Measurements from ENCODE around the gene EGF.

Gene EGF

DNA sequence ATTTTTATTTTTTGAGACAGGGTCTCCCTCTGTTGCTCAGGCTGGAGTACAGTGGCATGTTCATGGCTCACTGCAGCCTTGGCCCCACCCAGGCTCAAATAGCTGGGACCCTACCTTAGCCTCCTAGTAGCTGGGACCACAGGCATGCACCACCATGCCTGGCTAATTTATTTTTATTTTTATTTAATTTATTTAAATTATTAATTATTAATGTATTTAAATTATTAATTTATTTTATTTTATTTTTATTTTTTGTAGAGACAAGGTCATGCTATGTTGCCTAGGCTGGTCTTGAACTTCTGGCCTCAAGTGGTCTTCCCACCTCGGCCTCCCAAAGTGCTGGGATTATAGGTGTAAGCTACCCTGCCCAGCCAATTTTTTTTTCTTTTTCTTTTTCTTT, 69.3 kb downstream of the EGF start:
- no peak overlapping the region for H3K4me3 Mint-ChIP-seq
- H3K36me3 Mint-ChIP-seq: no peaks in the 10 kb centered on the region
- no peaks in the 10 kb centered on the region for H3K4me1 Mint-ChIP-seq
- no peak for ATAC-seq (ENCODE audit: low read depth)
- DNase-seq (ENCODE audit: low spot score in 2 of 2): no peak
- H3K27ac Mint-ChIP-seq: no peak overlapping the region
- H3K27me3 Mint-ChIP-seq: peaks cover 10% of the 10 kb centered on the region
- H3K9me3 Mint-ChIP-seq: no peaks in the 10 kb centered on the region

DNA sequence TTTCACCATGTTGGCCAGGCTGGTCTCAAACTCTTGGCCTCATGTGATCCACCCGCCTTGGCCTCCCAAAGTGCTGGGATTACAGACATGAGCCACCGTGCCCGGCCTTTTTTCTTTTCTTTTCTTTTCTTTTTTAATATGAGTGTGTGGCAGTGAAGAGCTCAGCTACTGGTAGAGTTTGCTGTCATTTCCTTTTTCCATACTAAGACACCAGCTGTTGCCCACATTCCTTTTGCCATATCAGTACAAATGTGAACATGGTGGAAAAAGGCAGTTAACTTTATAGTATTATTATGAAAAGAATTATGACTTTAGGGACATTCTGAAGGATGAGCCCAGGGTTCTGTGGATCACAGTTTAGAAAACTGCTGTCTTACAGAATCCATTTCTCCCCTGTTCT, 69.8 kb downstream of the EGF start:
- no peaks in the 10 kb centered on the region for H3K36me3 Mint-ChIP-seq
- peaks cover 10% of the 10 kb centered on the region for H3K27me3 Mint-ChIP-seq
- no peak for ATAC-seq (ENCODE audit: low read depth)

DNA sequence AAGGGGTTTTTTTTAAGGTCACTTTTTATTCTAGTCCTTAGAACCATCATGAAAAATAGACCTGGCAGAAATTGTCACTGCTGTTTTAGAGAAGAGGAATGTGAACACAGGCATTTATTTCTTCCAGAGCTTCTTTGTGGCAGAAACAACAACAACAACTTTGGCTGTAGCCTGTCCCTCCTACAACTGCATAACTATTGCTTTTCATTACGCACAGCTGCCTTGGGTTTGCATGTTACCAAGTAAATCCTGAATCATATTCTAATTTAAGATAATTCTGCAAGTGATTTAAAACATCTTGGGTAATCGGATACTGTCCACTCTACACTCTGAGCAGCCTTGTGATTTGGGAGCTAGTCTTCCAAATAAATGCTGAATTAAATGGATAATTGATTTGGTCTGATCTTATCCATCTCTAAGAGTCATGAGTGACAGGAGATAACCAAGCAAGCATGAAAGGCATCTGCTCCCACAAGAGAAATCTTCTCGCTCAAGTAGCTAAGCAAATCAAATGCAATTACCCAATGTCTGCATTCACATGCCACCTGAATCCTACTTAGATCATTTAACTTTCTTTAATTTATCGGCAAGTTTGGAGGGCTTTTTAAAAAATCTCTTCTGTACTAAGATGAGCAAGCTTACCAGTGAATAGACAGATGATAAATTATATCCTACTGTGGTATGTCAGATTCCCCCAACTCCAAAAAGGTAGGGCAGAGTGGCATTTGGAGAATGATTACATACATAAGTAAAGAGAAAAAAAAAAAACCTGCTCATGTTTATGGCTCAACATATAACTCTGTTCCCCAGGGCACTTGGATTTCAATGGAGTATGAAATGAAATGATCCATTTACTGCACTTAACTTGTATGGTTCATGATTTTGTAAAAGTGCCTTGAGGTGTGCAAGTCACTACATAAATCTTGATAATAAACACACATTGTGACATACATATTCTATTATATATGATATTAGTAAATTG, 73.6 kb downstream of the EGF start:
- H3K4me1 Mint-ChIP-seq: peaks cover 11% of the 10 kb centered on the region
- no peak overlapping the region for H3K27ac Mint-ChIP-seq
- H3K4me3 Mint-ChIP-seq: no peak overlapping the region
- H3K36me3 Mint-ChIP-seq: peaks cover 6% of the 10 kb centered on the region
- ATAC-seq (ENCODE audit: low read depth) (no peak), DNase-seq (ENCODE audit: low spot score in 2 of 2) (no peak)
- H3K9me3 Mint-ChIP-seq: peaks cover 7% of the 10 kb centered on the region
- peaks cover 2% of the 10 kb centered on the region for H3K27me3 Mint-ChIP-seq

More for the DNA sequence above, 69.8 kb downstream of the EGF start:
- H3K9me3 Mint-ChIP-seq: no peaks in the 10 kb centered on the region
- H3K4me3 Mint-ChIP-seq: no peak overlapping the region
- DNase-seq (ENCODE audit: low spot score in 2 of 2): no peak
- H3K27ac Mint-ChIP-seq: no peak overlapping the region
- no peaks in the 10 kb centered on the region for H3K4me1 Mint-ChIP-seq

DNA sequence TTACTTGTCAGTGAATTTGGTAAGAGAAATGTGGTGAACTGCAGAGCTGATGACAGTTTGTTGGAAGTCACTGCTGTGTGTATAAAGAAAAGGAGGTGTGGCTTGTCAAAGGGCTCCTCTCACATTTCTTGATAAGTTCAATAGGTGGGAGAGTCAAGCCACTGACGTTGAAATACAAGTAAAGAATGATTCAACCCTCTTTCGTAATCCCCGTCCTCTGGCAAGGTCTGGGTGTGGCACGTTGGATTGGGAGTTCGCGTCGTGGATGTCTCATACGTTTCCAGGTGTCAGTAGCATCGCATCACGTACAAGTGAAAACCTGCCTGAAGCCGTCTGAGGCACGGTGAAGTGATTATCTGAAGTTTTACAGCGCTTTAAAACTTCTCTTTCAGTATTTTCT, 76.4 kb downstream of the EGF start:
- Mint-ChIP-seq H3K27me3 (no peaks in the 10 kb centered on the region), H3K36me3 (peaks cover 7% of the 10 kb centered on the region), H3K27ac (no peak overlapping the region), H3K9me3 (peaks cover 8% of the 10 kb centered on the region), H3K4me1 (peaks cover 13% of the 10 kb centered on the region), H3K4me3 (no peak overlapping the region)
- DNase-seq (ENCODE audit: low spot score in 2 of 2) (no peak), ATAC-seq (ENCODE audit: low read depth) (no peak)

- no peak for DNase-seq (ENCODE audit: low spot score in 2 of 2)
- peaks cover 19% of the 10 kb centered on the region for H3K4me1 Mint-ChIP-seq
- H3K9me3 Mint-ChIP-seq: peaks cover 8% of the 10 kb centered on the region
- peaks cover 7% of the 10 kb centered on the region for H3K36me3 Mint-ChIP-seq
- ATAC-seq (ENCODE audit: low read depth): no peak
- H3K27ac Mint-ChIP-seq: no peak overlapping the region
- H3K4me3 Mint-ChIP-seq: no peak overlapping the region
- no peaks in the 10 kb centered on the region for H3K27me3 Mint-ChIP-seq
These were observed 76.9 kb downstream of the EGF start for GRCh38 chr4:109989618-109990017.

GRCh38 chr4:109990261-109991257, 77.9 kb downstream of the EGF start:
- peak overlapping the region; percentile 76 for H3K27ac Mint-ChIP-seq
- DNase-seq (ENCODE audit: low spot score in 2 of 2) (peak; percentile 19 to 21), ATAC-seq (ENCODE audit: low read depth) (peak; percentile 84)
- H3K9me3 Mint-ChIP-seq: peaks cover 8% of the 10 kb centered on the region
- peaks cover 1% of the 10 kb centered on the region for H3K27me3 Mint-ChIP-seq
- peaks cover 22% of the 10 kb centered on the region for H3K4me1 Mint-ChIP-seq
- peaks cover 7% of the 10 kb centered on the region for H3K36me3 Mint-ChIP-seq
- no peak overlapping the region for H3K4me3 Mint-ChIP-seq

DNA sequence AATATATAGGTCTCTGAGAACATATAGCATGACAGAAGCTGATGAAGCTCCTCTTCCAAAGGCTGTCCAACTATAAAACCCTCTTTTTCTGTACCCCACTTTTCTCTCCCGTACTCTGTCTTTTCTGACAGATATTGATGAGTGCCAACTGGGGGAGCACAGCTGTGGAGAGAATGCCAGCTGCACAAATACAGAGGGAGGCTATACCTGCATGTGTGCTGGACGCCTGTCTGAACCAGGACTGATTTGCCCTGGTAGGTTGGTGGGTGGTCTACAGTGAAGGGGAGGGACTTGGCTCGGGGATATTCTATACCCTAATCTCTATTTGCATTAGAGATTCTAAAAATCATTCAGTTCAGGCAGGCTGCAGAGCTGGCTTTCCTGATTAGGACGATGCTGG, 80.4 kb downstream of the EGF start:
- Mint-ChIP-seq H3K4me1 (peaks cover 22% of the 10 kb centered on the region), H3K4me3 (no peak overlapping the region), H3K36me3 (peaks cover 7% of the 10 kb centered on the region), H3K9me3 (peaks cover 8% of the 10 kb centered on the region), H3K27me3 (peaks cover 1% of the 10 kb centered on the region), H3K27ac (no peak overlapping the region)
- no peak for DNase-seq (ENCODE audit: low spot score in 2 of 2)
- ATAC-seq (ENCODE audit: low read depth): no peak

- Mint-ChIP-seq H3K4me1 (peaks cover 22% of the 10 kb centered on the region), H3K36me3 (peaks cover 7% of the 10 kb centered on the region), H3K27ac (no peak overlapping the region), H3K27me3 (peaks cover 1% of the 10 kb centered on the region), H3K9me3 (peaks cover 8% of the 10 kb centered on the region), H3K4me3 (no peak overlapping the region)
- ATAC-seq (ENCODE audit: low read depth) (peak; percentile 47), DNase-seq (ENCODE audit: low spot score in 2 of 2) (no peak)
These were observed 81.7 kb downstream of the EGF start for GRCh38 chr4:109994415-109994827.

- peaks cover 4% of the 10 kb centered on the region for H3K27me3 Mint-ChIP-seq
- no peak overlapping the region for H3K4me3 Mint-ChIP-seq
- ATAC-seq (ENCODE audit: low read depth) (no peak), DNase-seq (ENCODE audit: low spot score in 2 of 2) (no peak)
- H3K9me3 Mint-ChIP-seq: no peaks in the 10 kb centered on the region
- H3K27ac Mint-ChIP-seq: no peak overlapping the region
- peaks cover 9% of the 10 kb centered on the region for H3K4me1 Mint-ChIP-seq
- H3K36me3 Mint-ChIP-seq: no peaks in the 10 kb centered on the region
These were observed 83.8 kb downstream of the EGF start for GRCh38 chr4:109996526-109996925.

DNA sequence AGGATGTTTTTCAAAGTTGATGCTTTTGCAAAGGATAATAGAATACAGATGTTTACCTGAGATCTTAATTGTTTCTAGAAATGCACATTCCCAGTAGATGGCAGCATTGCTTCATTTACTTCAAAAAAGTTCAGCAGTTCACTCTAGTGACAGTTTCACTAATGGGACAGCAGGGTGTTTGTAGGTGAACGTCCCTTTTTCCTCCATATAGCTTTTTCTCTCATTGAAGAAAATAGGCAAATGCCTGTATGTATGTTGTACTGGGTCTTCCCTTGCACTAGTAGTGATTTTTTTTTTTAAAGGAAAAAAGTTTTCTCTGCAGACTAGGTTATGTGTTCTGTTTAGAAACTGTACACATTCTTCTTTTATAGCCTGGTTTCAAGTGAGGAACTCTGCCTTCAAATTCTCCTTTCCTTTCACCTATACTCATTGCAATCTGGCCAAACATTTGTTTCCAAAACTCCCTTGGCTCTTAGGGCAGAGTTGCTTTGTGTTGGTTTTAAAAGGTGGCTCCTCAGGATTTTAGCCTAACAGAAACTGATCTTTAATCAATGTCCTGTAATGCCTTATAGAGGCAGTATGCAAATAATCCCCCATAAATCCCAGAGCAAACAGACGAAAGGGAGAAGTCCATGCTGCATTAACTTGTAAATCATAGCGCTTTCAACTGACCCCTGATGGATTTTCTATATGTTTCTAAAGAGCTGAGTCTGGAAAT, 86.3 kb downstream of the EGF start:
- Mint-ChIP-seq H3K36me3 (no peaks in the 10 kb centered on the region), H3K27me3 (peaks cover 8% of the 10 kb centered on the region), H3K27ac (no peak overlapping the region), H3K9me3 (no peaks in the 10 kb centered on the region), H3K4me1 (peaks cover 9% of the 10 kb centered on the region), H3K4me3 (no peak overlapping the region)
- peak; percentile 70 for ATAC-seq (ENCODE audit: low read depth)
- peak; percentile 20 to 60 for DNase-seq (ENCODE audit: low spot score in 2 of 2)

DNA sequence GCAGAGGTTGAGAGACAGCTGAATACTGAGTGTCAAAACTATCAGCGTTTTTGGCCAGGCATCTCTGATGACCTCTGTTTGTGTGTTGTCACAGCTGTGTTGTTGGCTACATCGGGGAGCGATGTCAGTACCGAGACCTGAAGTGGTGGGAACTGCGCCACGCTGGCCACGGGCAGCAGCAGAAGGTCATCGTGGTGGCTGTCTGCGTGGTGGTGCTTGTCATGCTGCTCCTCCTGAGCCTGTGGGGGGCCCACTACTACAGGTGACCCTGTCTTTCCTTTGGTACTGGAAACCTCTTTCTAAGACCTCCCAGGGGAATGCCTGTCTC, 86.9 kb downstream of the EGF start:
- Mint-ChIP-seq H3K27me3 (peaks cover 8% of the 10 kb centered on the region), H3K36me3 (no peaks in the 10 kb centered on the region), H3K27ac (no peak overlapping the region), H3K9me3 (no peaks in the 10 kb centered on the region), H3K4me3 (no peak overlapping the region), H3K4me1 (peaks cover 3% of the 10 kb centered on the region)
- no peak for ATAC-seq (ENCODE audit: low read depth)
- no peak for DNase-seq (ENCODE audit: low spot score in 2 of 2)

DNA sequence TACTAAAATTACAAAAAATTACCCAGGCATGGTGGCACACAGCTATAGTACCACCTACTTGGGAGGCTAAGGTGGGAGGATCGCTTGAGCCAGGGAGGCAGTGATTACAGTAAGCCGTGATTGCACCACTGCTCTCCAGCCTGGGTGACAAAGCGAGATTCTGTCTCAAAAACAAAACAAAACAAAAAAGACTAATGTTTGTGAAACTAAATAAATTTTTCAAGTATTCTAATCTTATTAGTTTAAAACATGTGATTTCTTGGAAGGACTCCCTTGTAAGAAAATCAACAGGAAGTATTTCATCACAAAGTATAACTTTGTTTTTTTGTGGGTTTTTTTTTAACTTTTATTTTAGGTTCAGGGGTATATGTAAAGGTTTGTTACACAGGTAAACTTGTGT, 89.6 kb downstream of the EGF start:
- H3K36me3 Mint-ChIP-seq: no peaks in the 10 kb centered on the region
- ATAC-seq (ENCODE audit: low read depth): no peak
- no peak for DNase-seq (ENCODE audit: low spot score in 2 of 2)
- peaks cover 9% of the 10 kb centered on the region for H3K27me3 Mint-ChIP-seq
- no peak overlapping the region for H3K27ac Mint-ChIP-seq
- H3K4me1 Mint-ChIP-seq: no peaks in the 10 kb centered on the region
- H3K4me3 Mint-ChIP-seq: no peak overlapping the region
- H3K9me3 Mint-ChIP-seq: no peaks in the 10 kb centered on the region

- Mint-ChIP-seq H3K27ac (no peak overlapping the region), H3K9me3 (no peaks in the 10 kb centered on the region), H3K4me3 (no peak overlapping the region), H3K36me3 (no peaks in the 10 kb centered on the region), H3K4me1 (no peaks in the 10 kb centered on the region), H3K27me3 (peaks cover 9% of the 10 kb centered on the region)
- ATAC-seq (ENCODE audit: low read depth) (no peak), DNase-seq (ENCODE audit: low spot score in 2 of 2) (no peak)
These were observed 90.9 kb downstream of the EGF start for GRCh38 chr4:110003401-110004187.

Measured in memory B cell (primary cell).